Ishikawa (cell line): ENCODE results near the gene GALNTL6.

ENCODE experiments used
- YY1 ChIP-seq: IDR thresholded peaks from 2 replicates; pipeline ENCODE4 v1.6.1; 2012; ENCODE audit warnings: low read depth
- TF ChIP-seq, protein P1 (sequence below): IDR thresholded peaks from 2 replicates; pipeline ENCODE4 v1.6.1; 2012; ENCODE audit warnings: low read depth, mild to moderate bottlenecking

DNA sequence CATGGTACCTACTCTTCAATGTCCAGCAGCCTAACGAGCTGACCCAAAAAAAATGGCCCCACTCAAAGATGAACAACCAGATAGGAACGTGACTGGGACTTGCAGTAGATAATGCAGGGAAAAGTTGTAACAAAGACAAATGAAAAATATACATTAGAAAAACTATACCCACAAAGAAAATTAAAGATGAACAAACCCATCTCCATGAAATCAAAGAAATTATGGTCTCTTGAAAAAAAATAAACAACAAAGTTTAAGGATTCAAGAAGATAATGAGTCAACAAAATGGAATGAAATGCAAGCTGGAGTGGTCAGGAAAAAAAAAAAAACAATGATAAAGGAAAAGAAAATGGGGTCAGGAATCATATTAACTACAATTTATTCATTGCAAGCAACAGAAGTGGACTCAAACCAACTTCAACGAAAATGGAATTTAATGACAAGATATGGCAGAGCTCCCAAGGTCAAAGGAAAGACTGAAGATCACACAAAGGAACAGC lies 1045.6 kb downstream of the GALNTL6 start:
- TF ChIP-seq, protein P1, sequence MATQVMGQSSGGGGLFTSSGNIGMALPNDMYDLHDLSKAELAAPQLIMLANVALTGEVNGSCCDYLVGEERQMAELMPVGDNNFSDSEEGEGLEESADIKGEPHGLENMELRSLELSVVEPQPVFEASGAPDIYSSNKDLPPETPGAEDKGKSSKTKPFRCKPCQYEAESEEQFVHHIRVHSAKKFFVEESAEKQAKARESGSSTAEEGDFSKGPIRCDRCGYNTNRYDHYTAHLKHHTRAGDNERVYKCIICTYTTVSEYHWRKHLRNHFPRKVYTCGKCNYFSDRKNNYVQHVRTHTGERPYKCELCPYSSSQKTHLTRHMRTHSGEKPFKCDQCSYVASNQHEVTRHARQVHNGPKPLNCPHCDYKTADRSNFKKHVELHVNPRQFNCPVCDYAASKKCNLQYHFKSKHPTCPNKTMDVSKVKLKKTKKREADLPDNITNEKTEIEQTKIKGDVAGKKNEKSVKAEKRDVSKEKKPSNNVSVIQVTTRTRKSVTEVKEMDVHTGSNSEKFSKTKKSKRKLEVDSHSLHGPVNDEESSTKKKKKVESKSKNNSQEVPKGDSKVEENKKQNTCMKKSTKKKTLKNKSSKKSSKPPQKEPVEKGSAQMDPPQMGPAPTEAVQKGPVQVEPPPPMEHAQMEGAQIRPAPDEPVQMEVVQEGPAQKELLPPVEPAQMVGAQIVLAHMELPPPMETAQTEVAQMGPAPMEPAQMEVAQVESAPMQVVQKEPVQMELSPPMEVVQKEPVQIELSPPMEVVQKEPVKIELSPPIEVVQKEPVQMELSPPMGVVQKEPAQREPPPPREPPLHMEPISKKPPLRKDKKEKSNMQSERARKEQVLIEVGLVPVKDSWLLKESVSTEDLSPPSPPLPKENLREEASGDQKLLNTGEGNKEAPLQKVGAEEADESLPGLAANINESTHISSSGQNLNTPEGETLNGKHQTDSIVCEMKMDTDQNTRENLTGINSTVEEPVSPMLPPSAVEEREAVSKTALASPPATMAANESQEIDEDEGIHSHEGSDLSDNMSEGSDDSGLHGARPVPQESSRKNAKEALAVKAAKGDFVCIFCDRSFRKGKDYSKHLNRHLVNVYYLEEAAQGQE: no peak
- TF ChIP-seq YY1: no peak
